GM21515 (cell line): Measurements from ENCODE around the gene TBCK.

Source experiments
- ATAC-seq: cut with Tn5 transposase; IDR thresholded peaks from one replicate; pipeline ENCODE4 v1.9.1; 2021; ENCODE audit not compliant: unreplicated experiment

TBCK gene

GRCh38 chr4:105998171-105999063, 317.6 kb downstream of the TBCK start:
- ATAC-seq: no peak

GRCh38 chr4:105996845-105997244, 319.2 kb downstream of the TBCK start:
- no peak for ATAC-seq

DNA sequence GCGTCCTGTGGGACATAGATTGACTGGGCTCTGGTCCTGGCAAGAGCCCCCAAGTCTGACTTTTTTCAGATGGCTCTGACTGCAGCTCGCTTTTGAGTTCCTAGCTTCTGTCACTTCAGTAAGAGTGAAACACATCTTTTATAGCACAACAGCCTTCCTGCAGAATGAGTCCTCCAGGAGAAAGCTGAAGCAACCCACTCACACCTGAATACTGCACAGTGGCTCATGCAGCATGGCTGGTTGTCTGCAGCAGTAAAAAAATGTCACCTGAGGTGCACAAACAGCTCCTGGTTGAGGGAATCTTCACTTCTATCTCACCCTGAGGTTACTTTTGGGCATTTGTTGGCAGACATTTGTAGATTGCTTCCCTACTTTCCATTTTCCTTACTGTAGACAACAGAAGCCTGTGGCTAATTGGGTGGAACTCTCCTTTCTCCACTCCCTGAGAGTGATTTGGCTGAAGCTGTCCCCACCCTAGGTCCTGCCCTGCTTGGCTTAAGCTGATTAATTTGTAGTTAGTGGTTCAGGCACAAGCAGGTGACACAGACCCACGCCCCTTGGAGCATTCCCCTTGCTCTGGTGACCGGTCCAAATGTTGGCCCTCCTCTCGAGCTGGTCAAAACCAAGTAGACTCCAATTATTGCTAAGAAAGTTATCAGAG, 321.0 kb downstream of the TBCK start:
- ATAC-seq: no peak

DNA sequence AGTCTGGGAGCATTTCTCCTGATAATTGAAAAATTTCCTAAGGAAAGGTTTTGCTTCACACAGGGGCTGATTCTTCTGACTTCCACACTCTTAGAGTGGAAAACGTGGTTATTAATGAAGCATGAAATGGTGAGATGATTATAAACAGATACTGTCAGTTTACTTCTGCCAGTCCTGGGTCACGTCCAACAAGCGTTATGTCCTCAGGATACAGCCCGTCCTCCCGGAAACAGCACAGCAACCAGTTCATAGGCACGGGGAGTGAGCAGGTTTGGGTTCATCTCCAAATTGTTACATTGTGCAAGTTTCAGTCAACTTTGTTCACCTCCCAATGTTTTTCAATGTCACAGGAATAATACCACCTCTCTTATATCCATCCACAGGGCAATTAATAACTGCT, 321.9 kb downstream of the TBCK start:
- no peak for ATAC-seq

GRCh38 chr4:105992641-105993305, 323.2 kb downstream of the TBCK start:
- no peak for ATAC-seq

DNA sequence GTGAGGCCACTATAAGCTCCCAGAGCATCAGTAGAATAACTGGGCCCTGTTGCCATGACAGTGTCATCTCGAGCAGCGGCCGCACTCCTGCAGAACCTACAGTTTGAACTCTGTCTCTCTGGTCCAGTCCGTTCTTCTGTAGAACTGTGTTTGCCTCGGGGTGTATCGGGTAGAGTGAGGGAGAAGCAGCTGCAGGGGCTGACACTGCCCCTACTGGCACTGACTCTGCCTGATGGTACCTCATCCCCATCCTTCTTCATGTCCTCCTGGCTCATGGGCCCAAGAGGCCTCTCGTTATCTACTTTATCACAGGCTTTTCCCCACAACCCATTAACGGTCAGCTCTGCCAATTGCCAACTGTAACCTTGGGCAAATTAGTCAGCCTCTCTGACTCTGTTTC, 324.3 kb downstream of the TBCK start:
- no peak for ATAC-seq
